ENCODE results near the gene AGAP5. TPM values are rescaled to one million over a fixed set of nuclear protein-coding genes. Genes with fewer than 3 reads are reported as not detected.
A peak's percentile ranks its signal among the peaks of the same experiment; 100 is the strongest.

AGAP5 gene
- total and polyA plus RNA-seq, 9 of the 15 experiments (the other 6 are each of a cell fraction or from before 2014, with no cell fraction given), result 0.32 to 7.5 (median 5.3) TPM

DNA sequence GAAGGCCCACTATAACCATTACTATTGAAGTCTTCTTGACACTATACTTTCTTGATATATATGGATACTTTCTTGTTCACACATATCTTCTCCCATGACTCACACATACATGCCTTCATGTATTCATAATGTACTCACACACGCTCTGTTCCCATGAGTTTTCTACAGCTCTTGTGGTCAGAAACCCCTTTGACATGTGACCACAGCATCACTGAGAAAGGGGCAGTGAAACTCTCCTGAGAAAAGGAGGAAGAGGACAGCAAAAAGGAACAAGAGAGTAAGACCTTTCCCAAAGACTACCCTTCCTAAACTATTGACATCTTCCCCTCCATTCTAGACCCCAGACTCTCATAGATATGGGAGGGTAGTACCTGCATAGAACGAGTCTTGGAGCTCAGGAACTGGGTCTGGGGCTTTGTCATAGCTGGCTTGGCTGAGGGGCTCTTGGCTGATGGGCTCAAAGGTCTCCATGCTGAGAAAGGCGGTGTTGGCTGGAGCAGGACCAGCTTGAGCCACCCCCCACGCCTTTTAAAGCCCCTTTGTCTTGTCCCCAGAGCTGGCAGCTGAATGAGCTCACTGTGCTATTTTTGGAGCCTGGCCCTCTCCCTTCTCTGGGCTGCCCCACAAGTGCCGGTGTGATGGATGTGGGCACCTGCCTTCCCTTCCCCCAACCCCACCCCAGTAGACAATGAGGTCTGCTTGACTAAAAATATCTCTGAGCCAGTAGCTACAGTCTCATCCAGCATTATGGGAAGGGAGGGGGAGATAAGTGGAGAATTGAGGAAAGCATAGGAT, 47.2 kb downstream of the AGAP5 start (continued):
- no peak for TF ChIP-seq ZNF263 (CRISPR knock-in tag; IDR thresholded peaks at IDR 0.05; ENCODE audit: borderline replicate concordance)
- no peak for TF ChIP-seq JUND (IDR thresholded peaks at IDR 0.05; ENCODE audit: borderline replicate concordance, low read depth, low read length)
- 0 out of 3 replicates have a peak, but pooled peaks have one; percentile 5 for TF ChIP-seq JUND (tag; IDR thresholded peaks at IDR 0.05; ENCODE audit: borderline replicate concordance, low read depth, low read length)
- TF ChIP-seq IRF9 (tag; IDR thresholded peaks at IDR 0.05), result no peak
- TF ChIP-seq ZNF79 (CRISPR knock-in tag; IDR thresholded peaks at IDR 0.05; ENCODE audit: low read depth), result no peak
- no peak for TF ChIP-seq TSHZ1 (CRISPR knock-in tag; IDR thresholded peaks at IDR 0.05)
- TF ChIP-seq, protein P1, sequence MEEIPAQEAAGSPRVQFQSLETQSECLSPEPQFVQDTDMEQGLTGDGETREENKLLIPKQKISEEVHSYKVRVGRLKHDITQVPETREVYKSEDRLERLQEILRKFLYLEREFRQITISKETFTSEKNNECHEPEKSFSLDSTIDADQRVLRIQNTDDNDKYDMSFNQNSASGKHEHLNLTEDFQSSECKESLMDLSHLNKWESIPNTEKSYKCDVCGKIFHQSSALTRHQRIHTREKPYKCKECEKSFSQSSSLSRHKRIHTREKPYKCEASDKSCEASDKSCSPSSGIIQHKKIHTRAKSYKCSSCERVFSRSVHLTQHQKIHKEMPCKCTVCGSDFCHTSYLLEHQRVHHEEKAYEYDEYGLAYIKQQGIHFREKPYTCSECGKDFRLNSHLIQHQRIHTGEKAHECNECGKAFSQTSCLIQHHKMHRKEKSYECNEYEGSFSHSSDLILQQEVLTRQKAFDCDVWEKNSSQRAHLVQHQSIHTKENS (CRISPR knock-in tag; IDR thresholded peaks at IDR 0.05), result no peak
- no peak for TF ChIP-seq GABPB2 (CRISPR knock-in tag; conservative IDR thresholded peaks at IDR 0.05)
- TF ChIP-seq ZBTB43 (CRISPR knock-in tag; IDR thresholded peaks at IDR 0.05), result no peak
- TF ChIP-seq, protein P2, sequence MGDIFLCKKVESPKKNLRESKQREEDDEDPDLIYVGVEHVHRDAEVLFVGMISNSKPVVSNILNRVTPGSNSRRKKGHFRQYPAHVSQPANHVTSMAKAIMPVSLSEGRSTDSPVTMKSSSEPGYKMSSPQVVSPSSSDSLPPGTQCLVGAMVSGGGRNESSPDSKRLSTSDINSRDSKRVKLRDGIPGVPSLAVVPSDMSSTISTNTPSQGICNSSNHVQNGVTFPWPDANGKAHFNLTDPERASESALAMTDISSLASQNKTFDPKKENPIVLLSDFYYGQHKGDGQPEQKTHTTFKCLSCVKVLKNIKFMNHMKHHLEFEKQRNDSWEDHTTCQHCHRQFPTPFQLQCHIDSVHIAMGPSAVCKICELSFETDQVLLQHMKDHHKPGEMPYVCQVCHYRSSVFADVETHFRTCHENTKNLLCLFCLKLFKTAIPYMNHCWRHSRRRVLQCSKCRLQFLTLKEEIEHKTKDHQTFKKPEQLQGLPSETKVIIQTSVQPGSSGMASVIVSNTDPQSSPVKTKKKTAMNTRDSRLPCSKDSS (IDR thresholded peaks at IDR 0.05; ENCODE audit: low read depth, partially characterized antibody), result no peak
- TF ChIP-seq PML (IDR thresholded peaks at IDR 0.05; ENCODE audit: low read length), result no peak
- 0 out of 2 replicates have a peak, but pooled peaks have one; percentile 35 for TF ChIP-seq MEF2D (tag; conservative IDR thresholded peaks at IDR 0.05; ENCODE audit: low read depth)
- TF ChIP-seq, protein P3, sequence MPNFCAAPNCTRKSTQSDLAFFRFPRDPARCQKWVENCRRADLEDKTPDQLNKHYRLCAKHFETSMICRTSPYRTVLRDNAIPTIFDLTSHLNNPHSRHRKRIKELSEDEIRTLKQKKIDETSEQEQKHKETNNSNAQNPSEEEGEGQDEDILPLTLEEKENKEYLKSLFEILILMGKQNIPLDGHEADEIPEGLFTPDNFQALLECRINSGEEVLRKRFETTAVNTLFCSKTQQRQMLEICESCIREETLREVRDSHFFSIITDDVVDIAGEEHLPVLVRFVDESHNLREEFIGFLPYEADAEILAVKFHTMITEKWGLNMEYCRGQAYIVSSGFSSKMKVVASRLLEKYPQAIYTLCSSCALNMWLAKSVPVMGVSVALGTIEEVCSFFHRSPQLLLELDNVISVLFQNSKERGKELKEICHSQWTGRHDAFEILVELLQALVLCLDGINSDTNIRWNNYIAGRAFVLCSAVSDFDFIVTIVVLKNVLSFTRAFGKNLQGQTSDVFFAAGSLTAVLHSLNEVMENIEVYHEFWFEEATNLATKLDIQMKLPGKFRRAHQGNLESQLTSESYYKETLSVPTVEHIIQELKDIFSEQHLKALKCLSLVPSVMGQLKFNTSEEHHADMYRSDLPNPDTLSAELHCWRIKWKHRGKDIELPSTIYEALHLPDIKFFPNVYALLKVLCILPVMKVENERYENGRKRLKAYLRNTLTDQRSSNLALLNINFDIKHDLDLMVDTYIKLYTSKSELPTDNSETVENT (CRISPR knock-in tag; IDR thresholded peaks at IDR 0.05), result no peak
- TF ChIP-seq KLF1 (tag; IDR thresholded peaks at IDR 0.05), result no peak
- TF ChIP-seq JUNB (CRISPR knock-in tag; conservative IDR thresholded peaks at IDR 0.05), result peak; percentile 38; the same call in 1 of the 2 replicates
